NOMO-1 treated with DMSO at 0.1 percent for 48 hours (cell line): ENCODE measurements around the gene GOSR2.
"Not testable (repeated sequence)": the region's sequence is repeated elsewhere in the genome, so short reads cannot be mapped to it uniquely, and the experiment has no call there.

Experiments used
- DNase-seq: peaks from one replicate; lab custom pipeline; 2025; ENCODE audit not compliant: unreplicated experiment; lab: John Stamatoyannopoulos, UW

Gene GOSR2

GRCh38 chr17:46984892-46985291 lies 61.9 kb downstream of the GOSR2 start:
- no peak for DNase-seq

DNA sequence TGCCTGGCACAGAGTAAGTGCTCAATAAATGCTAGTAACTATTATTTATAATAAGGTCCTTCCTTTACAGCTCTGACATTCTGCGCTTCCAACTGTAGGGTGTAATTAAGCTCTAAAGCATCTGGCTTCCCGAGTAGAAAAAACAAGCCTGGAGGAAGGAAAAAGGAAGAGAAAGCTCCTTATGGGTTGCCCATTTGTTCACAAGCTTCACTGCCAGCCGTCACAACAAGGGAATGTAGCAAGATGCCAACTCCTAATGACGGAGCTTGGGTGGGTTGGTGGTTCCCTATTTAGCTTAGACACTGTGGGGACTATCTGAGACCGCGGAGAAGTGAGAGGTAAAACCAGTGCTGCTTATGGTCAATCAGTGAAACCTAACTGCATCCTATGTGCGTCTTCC lies 63.4 kb downstream of the GOSR2 start:
- no peak for DNase-seq

DNA sequence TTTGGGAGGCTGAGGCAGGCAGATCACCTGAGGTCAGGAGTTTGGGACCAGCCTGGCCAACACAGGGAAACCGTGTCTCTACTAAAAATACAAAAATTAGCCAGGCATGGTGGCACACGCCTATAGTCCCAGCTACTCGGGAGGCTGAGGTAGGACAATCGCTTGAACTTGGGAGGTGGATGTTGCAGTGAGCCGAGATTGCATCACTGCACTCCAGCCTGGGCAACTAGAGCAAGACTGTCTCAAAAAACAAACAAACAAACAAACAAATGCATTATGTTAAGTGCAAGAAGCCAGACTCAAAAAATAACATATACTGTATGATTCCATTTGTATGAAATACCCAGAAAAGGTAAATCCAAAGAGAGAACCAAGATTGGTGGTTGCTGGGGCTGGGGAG lies 65.0 kb downstream of the GOSR2 start:
- DNase-seq = not testable (repeated sequence)

DNA sequence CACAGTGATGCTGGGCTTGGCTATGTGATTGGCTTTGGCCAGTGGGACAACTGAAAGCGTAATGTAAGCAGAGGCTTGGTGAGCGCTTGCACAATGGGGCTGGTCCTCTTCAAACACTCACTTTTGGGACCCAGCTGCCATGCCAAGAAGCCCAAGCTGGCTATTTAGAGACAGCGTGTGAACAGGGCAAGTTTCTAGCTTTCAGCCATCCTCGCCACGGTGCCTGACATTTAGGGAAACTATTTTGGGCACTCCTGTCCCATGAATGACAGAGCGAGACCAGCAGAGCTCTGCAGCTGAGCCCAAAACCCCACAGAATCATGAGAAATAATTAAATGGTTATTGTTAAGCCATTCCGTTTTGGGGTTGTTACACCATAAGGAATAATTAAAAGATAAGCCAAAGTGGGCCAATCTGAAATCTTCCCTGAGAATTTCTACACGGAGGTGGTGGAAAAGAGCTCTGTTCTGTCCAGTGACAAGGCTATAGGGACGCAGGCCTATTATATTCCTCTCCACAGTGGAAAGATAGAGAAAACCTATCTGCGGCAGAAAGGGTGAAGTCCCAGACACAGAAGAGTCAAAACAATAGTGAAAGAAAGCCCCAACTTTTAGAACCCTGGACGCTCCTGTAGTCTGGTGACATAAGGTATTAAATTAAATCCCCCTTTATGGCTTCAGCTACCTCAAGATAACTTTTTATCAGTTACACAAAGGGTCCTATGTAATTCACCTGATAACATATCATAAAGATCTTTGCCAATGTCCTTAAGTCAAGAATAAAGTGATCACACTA lies 66.9 kb downstream of the GOSR2 start:
- no peak for DNase-seq

- DNase-seq = no peak
Observed at GRCh38 chr17:46991617-46992016, 68.7 kb downstream of the GOSR2 start.
